HG02938 (cell line): ENCODE results near the gene SP7.
"Not testable (repeated sequence)": the region's sequence is repeated elsewhere in the genome, so short reads cannot be mapped to it uniquely, and the experiment has no call there.

ENCODE experiments used
- ATAC-seq: cut with Tn5 transposase; IDR thresholded peaks from one replicate; pipeline ENCODE4 v1.9.1; 2021; ENCODE audit warnings: mild to moderate bottlenecking, moderate library complexity; ENCODE audit not compliant: unreplicated experiment

Gene SP7

GRCh38 chr12:53324113-53324778 is 11.9 kb downstream of the SP7 start:
- peak; percentile 18 for ATAC-seq

- no peak for ATAC-seq
Observed at GRCh38 chr12:53320352-53321195, 15.6 kb downstream of the SP7 start.

GRCh38 chr12:53313996-53314395 is 22.2 kb downstream of the SP7 start:
- no peak for ATAC-seq

GRCh38 chr12:53308276-53308675 is 27.9 kb downstream of the SP7 start:
- ATAC-seq = no peak

- ATAC-seq = no peak
Observed at GRCh38 chr12:53306826-53307225, 29.3 kb downstream of the SP7 start.

- ATAC-seq = no peak
Observed at GRCh38 chr12:53302903-53303302, 33.3 kb downstream of the SP7 start.

- no peak for ATAC-seq
Observed at GRCh38 chr12:53300187-53300586, 36.0 kb downstream of the SP7 start.

- peak; percentile 64 for ATAC-seq
Observed at GRCh38 chr12:53299454-53300180, 36.5 kb downstream of the SP7 start, which contains the start of gene MYG1. MYG1 (plus strand) TSS chr12:53299695; CDS start chr12:53299738, 43 bp downstream.

- ATAC-seq = peak; percentile 10
Observed at GRCh38 chr12:53299101-53299453, 37.1 kb downstream of the SP7 start.

- no peak for ATAC-seq
Observed at GRCh38 chr12:53298164-53298563, 38.0 kb downstream of the SP7 start.

GRCh38 chr12:53297106-53297505 is 39.0 kb downstream of the SP7 start:
- ATAC-seq = not testable (repeated sequence)

GRCh38 chr12:53295891-53296219 is 40.3 kb downstream of the SP7 start:
- no peak for ATAC-seq

GRCh38 chr12:53295070-53295890 is 40.9 kb downstream of the SP7 start, which contains the start of gene PFDN5:
PFDN5 (plus strand) TSS chr12:53295542; CDS start chr12:53295568, 26 bp downstream.
- peak; percentile 73 for ATAC-seq

GRCh38 chr12:53292426-53292825 is 43.7 kb downstream of the SP7 start:
- no peak for ATAC-seq

- no peak for ATAC-seq
Observed at GRCh38 chr12:53290661-53291060, 45.5 kb downstream of the SP7 start.

- no peak for ATAC-seq
Observed at GRCh38 chr12:53289891-53290290, 46.3 kb downstream of the SP7 start.

GRCh38 chr12:53288322-53288721 is 47.8 kb downstream of the SP7 start:
- ATAC-seq = no peak

GRCh38 chr12:53287741-53288216 is 48.4 kb downstream of the SP7 start:
- no peak for ATAC-seq

- no peak for ATAC-seq
Observed at GRCh38 chr12:53286448-53286847, 49.7 kb downstream of the SP7 start.

- ATAC-seq = no peak
Observed at GRCh38 chr12:53279888-53280498, 56.2 kb downstream of the SP7 start.
